ENCODE data around the gene RNF157. TPM values are rescaled to one million over a fixed set of nuclear protein-coding genes. Genes with fewer than 3 reads are reported as not detected.

The RNF157 gene
- total and polyA plus RNA-seq, 2 of the 13 experiments (the other 11 are each of a cell fraction or from before 2014, with no cell fraction given): 0.44 to 1.5 TPM

- TF ChIP-seq ZBED4 (CRISPR knock-in tag; IDR thresholded peaks at IDR 0.05; ENCODE audit: borderline replicate concordance) (peak; percentile 69), ZNF160 (CRISPR knock-in tag; IDR thresholded peaks at IDR 0.05) (no peak), ZSCAN9 (CRISPR knock-in tag; IDR thresholded peaks at IDR 0.05; ENCODE audit: borderline replicate concordance) (no peak), ZNF713 (CRISPR knock-in tag; IDR thresholded peaks at IDR 0.05) (no peak), ERF (CRISPR knock-in tag; IDR thresholded peaks at IDR 0.05) (0 out of 2 replicates have a peak, but pooled peaks have one; percentile 25), ZNF670 (CRISPR knock-in tag; IDR thresholded peaks at IDR 0.05; ENCODE audit: borderline replicate concordance) (no peak), ATF5 (CRISPR knock-in tag; IDR thresholded peaks at IDR 0.05; ENCODE audit: low read depth) (no peak), SYNCRIP (IDR thresholded peaks at IDR 0.05; ENCODE audit: insufficient read depth, low read depth, low read length) (no peak), TARDBP (CRISPR knock-in tag; IDR thresholded peaks at IDR 0.05) (peak; percentile 52; the same call in 1 of the 2 replicates), ZKSCAN1 (IDR thresholded peaks at IDR 0.05; ENCODE audit: low read length) (no peak), BCLAF1 (IDR thresholded peaks at IDR 0.05) (no peak), GPBP1L1 (CRISPR knock-in tag; IDR thresholded peaks at IDR 0.05) (no peak), ZNF367 (CRISPR knock-in tag; IDR thresholded peaks at IDR 0.05; ENCODE audit: borderline replicate concordance) (no peak), ZNF841 (CRISPR knock-in tag; IDR thresholded peaks at IDR 0.05; ENCODE audit: borderline replicate concordance) (no peak), SIX1 (CRISPR knock-in tag; IDR thresholded peaks at IDR 0.05; ENCODE audit: borderline replicate concordance) (no peak), ZNF333 (CRISPR knock-in tag; IDR thresholded peaks at IDR 0.05; ENCODE audit: borderline replicate concordance) (no peak), ZNF264 (CRISPR knock-in tag; IDR thresholded peaks at IDR 0.05) (no peak), GATAD1 (CRISPR knock-in tag; IDR thresholded peaks at IDR 0.05) (no peak; the same call in 1 of the 2 replicates)
Observed at GRCh38 chr17:76119409-76120371, 120.6 kb downstream of the RNF157 start (continued).
